ENCODE results near the gene DAPK3.
"Not testable (repeated sequence)": the region's sequence is repeated elsewhere in the genome, so short reads cannot be mapped to it uniquely, and the experiment has no call there.

DAPK3 gene

GRCh38 chr19:4012092-4012974 is 41.4 kb upstream of the DAPK3 start:
- no peak for TF ChIP-seq CTCF (IDR thresholded peaks at IDR 0.05; ENCODE audit: low read depth, low read length)
- Histone ChIP-seq H3K27ac (peak overlapping the region; percentile 53), H3K27me3 (ENCODE audit: insufficient read depth, low read depth, severe bottlenecking) (no peaks in the 10 kb centered on the region), H3K9me3 (ENCODE audit: severe bottlenecking) (no peaks in the 10 kb centered on the region), H3K36me3 (peaks cover 61% of the 10 kb centered on the region), H3K4me3 (ENCODE audit: low read depth, low read length) (no peak overlapping the region)
- DNase-seq = peak; percentile 64

- not testable (repeated sequence) for H3K27me3 ChIP-seq (ENCODE audit: insufficient read depth, low read depth, severe bottlenecking); H3K4me3 ChIP-seq (ENCODE audit: low read depth, low read length); H3K9me3 ChIP-seq (ENCODE audit: severe bottlenecking); H3K27ac ChIP-seq; DNase-seq
- peaks cover 58% of the 10 kb centered on the region for H3K36me3 ChIP-seq
These were observed 40.5 kb upstream of the DAPK3 start for GRCh38 chr19:4011430-4011829.

GRCh38 chr19:4010808-4011110 is 39.9 kb upstream of the DAPK3 start:
- H3K27ac ChIP-seq = peak overlapping the region; percentile 96
- H3K27me3 ChIP-seq (ENCODE audit: insufficient read depth, low read depth, severe bottlenecking) = no peaks in the 10 kb centered on the region
- H3K36me3 ChIP-seq = peaks cover 52% of the 10 kb centered on the region
- no peaks in the 10 kb centered on the region for H3K9me3 ChIP-seq (ENCODE audit: severe bottlenecking)
- TF ChIP-seq CTCF (IDR thresholded peaks at IDR 0.05; ENCODE audit: low read depth, low read length) = no peak
- H3K4me3 ChIP-seq (ENCODE audit: low read depth, low read length) = no peak overlapping the region
- DNase-seq = no peak

GRCh38 chr19:4009990-4010807 is 39.3 kb upstream of the DAPK3 start:
- peak; percentile 85 for DNase-seq
- H3K27me3 ChIP-seq (ENCODE audit: insufficient read depth, low read depth, severe bottlenecking) = no peaks in the 10 kb centered on the region
- peak overlapping the region; percentile 96 for H3K27ac ChIP-seq
- peaks cover 46% of the 10 kb centered on the region for H3K36me3 ChIP-seq
- no peaks in the 10 kb centered on the region for H3K9me3 ChIP-seq (ENCODE audit: severe bottlenecking)
- TF ChIP-seq CTCF (IDR thresholded peaks at IDR 0.05; ENCODE audit: low read depth, low read length) = no peak
- peak overlapping the region; percentile 31 for H3K4me3 ChIP-seq (ENCODE audit: low read depth, low read length)

GRCh38 chr19:4007836-4008539 is 37.1 kb upstream of the DAPK3 start:
- TF ChIP-seq CTCF (IDR thresholded peaks at IDR 0.05; ENCODE audit: low read depth, low read length) = no peak
- Histone ChIP-seq H3K27ac (peak overlapping the region; percentile 96), H3K9me3 (ENCODE audit: severe bottlenecking) (no peaks in the 10 kb centered on the region), H3K36me3 (peaks cover 24% of the 10 kb centered on the region), H3K27me3 (ENCODE audit: insufficient read depth, low read depth, severe bottlenecking) (no peaks in the 10 kb centered on the region), H3K4me3 (ENCODE audit: low read depth, low read length) (peak overlapping the region; percentile 70)
- peak; percentile 51 for DNase-seq

All from WERI-Rb-1 (cell line).